ENCODE results near the gene ANKRD33.

The ANKRD33 gene

GRCh38 chr12:51867796-51868428 lies 20.0 kb upstream of the ANKRD33 start:
- TF ChIP-seq, protein P1, sequence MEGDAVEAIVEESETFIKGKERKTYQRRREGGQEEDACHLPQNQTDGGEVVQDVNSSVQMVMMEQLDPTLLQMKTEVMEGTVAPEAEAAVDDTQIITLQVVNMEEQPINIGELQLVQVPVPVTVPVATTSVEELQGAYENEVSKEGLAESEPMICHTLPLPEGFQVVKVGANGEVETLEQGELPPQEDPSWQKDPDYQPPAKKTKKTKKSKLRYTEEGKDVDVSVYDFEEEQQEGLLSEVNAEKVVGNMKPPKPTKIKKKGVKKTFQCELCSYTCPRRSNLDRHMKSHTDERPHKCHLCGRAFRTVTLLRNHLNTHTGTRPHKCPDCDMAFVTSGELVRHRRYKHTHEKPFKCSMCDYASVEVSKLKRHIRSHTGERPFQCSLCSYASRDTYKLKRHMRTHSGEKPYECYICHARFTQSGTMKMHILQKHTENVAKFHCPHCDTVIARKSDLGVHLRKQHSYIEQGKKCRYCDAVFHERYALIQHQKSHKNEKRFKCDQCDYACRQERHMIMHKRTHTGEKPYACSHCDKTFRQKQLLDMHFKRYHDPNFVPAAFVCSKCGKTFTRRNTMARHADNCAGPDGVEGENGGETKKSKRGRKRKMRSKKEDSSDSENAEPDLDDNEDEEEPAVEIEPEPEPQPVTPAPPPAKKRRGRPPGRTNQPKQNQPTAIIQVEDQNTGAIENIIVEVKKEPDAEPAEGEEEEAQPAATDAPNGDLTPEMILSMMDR (IDR thresholded peaks at IDR 0.05; ENCODE audit: low read depth, low read length) = no peak
- Histone ChIP-seq H3K9me3 (no peaks in the 10 kb centered on the region), H3K27me3 (no peaks in the 10 kb centered on the region), H3K4me3 (ENCODE audit: low read depth, low read length) (no peak overlapping the region), H3K4me1 (peaks cover 14% of the 10 kb centered on the region), H3K36me3 (no peaks in the 10 kb centered on the region)
- DNase-seq = no peak

DNA sequence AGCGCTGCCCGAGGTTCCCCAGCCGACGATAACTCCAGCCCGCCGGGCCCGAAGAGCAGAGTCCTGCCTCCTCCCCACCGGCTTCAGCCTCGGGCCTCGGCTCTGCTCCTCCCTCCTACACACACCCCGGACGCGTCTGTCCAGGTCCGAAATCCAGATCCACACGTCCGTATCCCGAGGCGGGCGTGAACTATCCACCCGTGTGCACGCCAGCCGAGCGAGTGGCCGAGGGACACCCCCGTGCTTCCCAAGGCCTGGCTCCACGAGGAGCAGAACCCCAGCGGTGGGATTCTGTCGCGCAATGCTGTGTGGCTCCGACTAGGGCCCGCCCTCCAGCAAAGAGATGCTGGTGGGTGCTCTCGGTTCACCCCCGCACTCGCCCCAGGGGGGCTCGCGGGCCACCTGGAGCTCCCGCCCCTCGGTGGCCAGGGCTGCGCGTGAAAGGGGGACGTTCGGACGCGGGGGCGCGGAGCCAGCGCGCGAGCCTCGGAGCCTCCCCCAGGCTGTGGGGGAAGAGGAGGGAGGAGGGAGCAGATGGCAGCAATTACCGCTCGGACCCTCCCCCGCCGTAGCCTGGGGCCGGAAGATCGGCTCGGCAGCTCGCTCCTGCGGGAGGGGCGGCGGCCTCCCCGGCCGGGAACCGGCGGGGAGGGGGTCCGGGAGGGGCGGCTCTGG lies 18.9 kb upstream of the ANKRD33 start:
- no peaks in the 10 kb centered on the region for H3K27me3 ChIP-seq
- TF ChIP-seq, protein P1 (IDR thresholded peaks at IDR 0.05; ENCODE audit: low read depth, low read length) = no peak
- H3K9me3 ChIP-seq = no peaks in the 10 kb centered on the region
- no peaks in the 10 kb centered on the region for H3K36me3 ChIP-seq
- DNase-seq = peak; percentile 74
- H3K4me1 ChIP-seq = peaks cover 14% of the 10 kb centered on the region
- H3K4me3 ChIP-seq (ENCODE audit: low read depth, low read length) = peak overlapping the region; percentile 73

GRCh38 chr12:51869496-51869865 lies 18.4 kb upstream of the ANKRD33 start:
- H3K4me1 ChIP-seq = peaks cover 14% of the 10 kb centered on the region
- peak overlapping the region; percentile 73 for H3K4me3 ChIP-seq (ENCODE audit: low read depth, low read length)
- no peaks in the 10 kb centered on the region for H3K27me3 ChIP-seq

DNA sequence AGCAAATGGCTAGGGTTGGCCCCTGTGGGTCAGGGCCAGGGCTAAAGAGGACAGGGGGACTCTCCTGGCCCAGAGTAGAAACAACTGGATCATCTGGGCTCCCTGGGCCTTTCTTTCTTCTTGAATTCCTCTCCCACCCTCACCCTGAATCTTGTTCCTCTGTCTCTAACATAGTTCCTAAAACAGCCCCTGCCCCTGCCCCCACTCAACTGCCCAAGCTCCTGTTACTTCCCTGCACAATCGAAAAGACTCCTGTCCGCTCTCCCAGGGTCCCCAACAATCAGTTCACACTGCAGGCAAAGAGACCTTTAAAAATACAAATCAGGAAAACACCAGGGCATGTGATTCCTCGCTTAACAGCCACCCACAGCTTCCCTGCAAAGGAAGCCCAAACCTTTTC lies 18.0 kb upstream of the ANKRD33 start:
- Histone ChIP-seq H3K36me3 (no peaks in the 10 kb centered on the region), H3K27me3 (no peaks in the 10 kb centered on the region), H3K9me3 (no peaks in the 10 kb centered on the region), H3K4me1 (peaks cover 14% of the 10 kb centered on the region), H3K4me3 (ENCODE audit: low read depth, low read length) (no peak overlapping the region)
- TF ChIP-seq, protein P1 (IDR thresholded peaks at IDR 0.05; ENCODE audit: low read depth, low read length) = no peak
- no peak for DNase-seq

More at GRCh38 chr12:51869496-51869865, 18.4 kb upstream of the ANKRD33 start:
- Histone ChIP-seq H3K36me3 (no peaks in the 10 kb centered on the region), H3K9me3 (no peaks in the 10 kb centered on the region)
- no peak for DNase-seq
- TF ChIP-seq, protein P1 (IDR thresholded peaks at IDR 0.05; ENCODE audit: low read depth, low read length) = no peak

GRCh38 chr12:51870504-51870903 lies 17.4 kb upstream of the ANKRD33 start:
- H3K36me3 ChIP-seq = no peaks in the 10 kb centered on the region
- H3K4me1 ChIP-seq = peaks cover 14% of the 10 kb centered on the region
- no peak for DNase-seq
- TF ChIP-seq, protein P1 (IDR thresholded peaks at IDR 0.05; ENCODE audit: low read depth, low read length) = no peak
- H3K27me3 ChIP-seq = no peaks in the 10 kb centered on the region
- no peak overlapping the region for H3K4me3 ChIP-seq (ENCODE audit: low read depth, low read length)
- H3K9me3 ChIP-seq = no peaks in the 10 kb centered on the region

- no peak overlapping the region for H3K4me3 ChIP-seq (ENCODE audit: low read depth, low read length)
- H3K27me3 ChIP-seq = no peaks in the 10 kb centered on the region
- H3K9me3 ChIP-seq = no peaks in the 10 kb centered on the region
- peaks cover 14% of the 10 kb centered on the region for H3K4me1 ChIP-seq
- H3K36me3 ChIP-seq = no peaks in the 10 kb centered on the region
- TF ChIP-seq, protein P1 (IDR thresholded peaks at IDR 0.05; ENCODE audit: low read depth, low read length) = 0 out of 2 replicates have a peak, but pooled peaks have one; percentile 1
- no peak for DNase-seq
Observed at GRCh38 chr12:51871126-51871525, 16.8 kb upstream of the ANKRD33 start.

Measured in BE2C (cell line).